ENCODE results near the gene ARAP2. TPM values are rescaled to one million over a fixed set of nuclear protein-coding genes. Genes with fewer than 3 reads are reported as not detected.

Gene ARAP2, protein sequence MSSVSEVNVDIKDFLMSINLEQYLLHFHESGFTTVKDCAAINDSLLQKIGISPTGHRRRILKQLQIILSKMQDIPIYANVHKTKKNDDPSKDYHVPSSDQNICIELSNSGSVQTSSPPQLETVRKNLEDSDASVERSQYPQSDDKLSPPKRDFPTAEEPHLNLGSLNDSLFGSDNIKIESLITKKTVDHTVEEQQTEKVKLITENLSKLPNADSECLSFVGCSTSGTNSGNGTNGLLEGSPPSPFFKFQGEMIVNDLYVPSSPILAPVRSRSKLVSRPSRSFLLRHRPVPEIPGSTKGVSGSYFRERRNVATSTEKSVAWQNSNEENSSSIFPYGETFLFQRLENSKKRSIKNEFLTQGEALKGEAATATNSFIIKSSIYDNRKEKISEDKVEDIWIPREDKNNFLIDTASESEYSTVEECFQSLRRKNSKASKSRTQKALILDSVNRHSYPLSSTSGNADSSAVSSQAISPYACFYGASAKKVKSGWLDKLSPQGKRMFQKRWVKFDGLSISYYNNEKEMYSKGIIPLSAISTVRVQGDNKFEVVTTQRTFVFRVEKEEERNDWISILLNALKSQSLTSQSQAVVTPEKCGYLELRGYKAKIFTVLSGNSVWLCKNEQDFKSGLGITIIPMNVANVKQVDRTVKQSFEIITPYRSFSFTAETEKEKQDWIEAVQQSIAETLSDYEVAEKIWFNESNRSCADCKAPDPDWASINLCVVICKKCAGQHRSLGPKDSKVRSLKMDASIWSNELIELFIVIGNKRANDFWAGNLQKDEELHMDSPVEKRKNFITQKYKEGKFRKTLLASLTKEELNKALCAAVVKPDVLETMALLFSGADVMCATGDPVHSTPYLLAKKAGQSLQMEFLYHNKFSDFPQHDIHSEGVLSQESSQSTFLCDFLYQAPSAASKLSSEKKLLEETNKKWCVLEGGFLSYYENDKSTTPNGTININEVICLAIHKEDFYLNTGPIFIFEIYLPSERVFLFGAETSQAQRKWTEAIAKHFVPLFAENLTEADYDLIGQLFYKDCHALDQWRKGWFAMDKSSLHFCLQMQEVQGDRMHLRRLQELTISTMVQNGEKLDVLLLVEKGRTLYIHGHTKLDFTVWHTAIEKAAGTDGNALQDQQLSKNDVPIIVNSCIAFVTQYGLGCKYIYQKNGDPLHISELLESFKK (N-terminal part only)
- polyA plus RNA-seq, result 10 to 100 TPM; 34.7 to 62.7 (median 38.9) TPM

GRCh38 chr4:36244257-36245082, at the start of gene ARAP2:
Gene ARAP2, minus strand, starts transcription at chr4:36244514. Its CDS starts 15,028 bp downstream, at chr4:36229486.
- H3K4me3 Mint-ChIP-seq, result peak within 1 kb of the TSS; percentile 89 to 98 (median 96)
- peak within 1 kb of the TSS; percentile 93 to 99 (median 98) for H3K27ac Mint-ChIP-seq
- no peaks in the 10 kb centered on the region for H3K9me3 Mint-ChIP-seq
- peaks cover 6 to 16% (median 11%) of the 10 kb centered on the region in 3 donors for H3K27me3 Mint-ChIP-seq (ENCODE audit: low read depth in 3 of 3)
- H3K4me1 Mint-ChIP-seq, result peaks cover 40 to 60% of the 10 kb centered on the region in 2 donors
- peaks cover 0 to 5% (median 0%) of the 10 kb centered on the region in 3 donors for H3K36me3 Mint-ChIP-seq
- DNase-seq, result peak; percentile 88 to 90 (median 90)

DNA sequence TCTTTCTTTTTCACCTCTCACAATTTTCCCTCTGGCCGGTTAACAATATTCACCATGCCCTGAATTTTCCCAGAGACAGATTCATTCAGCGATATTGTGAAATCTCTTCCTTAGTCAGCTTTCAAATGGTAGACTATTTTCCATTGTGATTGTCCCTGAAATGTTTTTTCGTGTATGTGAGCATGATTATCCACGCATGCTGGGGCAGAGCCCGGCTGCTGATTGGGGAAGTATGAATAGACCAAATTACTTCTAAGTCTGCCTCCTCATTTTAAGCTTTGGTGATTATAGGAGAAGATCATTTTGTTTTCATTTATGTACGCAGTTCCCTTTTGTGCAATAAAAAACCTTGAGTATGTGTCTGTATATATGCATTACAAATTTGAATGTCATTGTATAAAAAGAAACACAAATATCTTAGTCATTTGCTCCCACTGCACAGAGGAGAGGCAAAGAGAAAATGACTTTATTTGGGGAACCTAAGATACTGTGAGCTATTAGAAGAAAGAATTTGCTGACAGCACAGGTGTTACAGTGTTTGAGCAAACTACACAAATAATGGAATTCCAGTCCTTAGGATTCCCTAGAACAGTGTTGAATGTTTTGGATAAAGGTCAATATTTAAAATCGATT, 48.4 kb upstream of the ARAP2 start:
- H3K27me3 Mint-ChIP-seq (ENCODE audit: low read depth in 3 of 3), result peaks cover 0 to 2% (median 0%) of the 10 kb centered on the region in 3 donors
- H3K4me3 Mint-ChIP-seq, result peak overlapping the region in 1 of 5 donors; percentile 77
- DNase-seq, result no peak
- peak overlapping the region in 3 of 6 donors; percentile 41 to 72 (median 66) for H3K27ac Mint-ChIP-seq
- no peaks in the 10 kb centered on the region for H3K9me3 Mint-ChIP-seq
- H3K36me3 Mint-ChIP-seq, result peaks cover 13 to 16% (median 16%) of the 10 kb centered on the region in 3 donors
- H3K4me1 Mint-ChIP-seq, result peaks cover 38 to 79% of the 10 kb centered on the region in 2 donors

DNA sequence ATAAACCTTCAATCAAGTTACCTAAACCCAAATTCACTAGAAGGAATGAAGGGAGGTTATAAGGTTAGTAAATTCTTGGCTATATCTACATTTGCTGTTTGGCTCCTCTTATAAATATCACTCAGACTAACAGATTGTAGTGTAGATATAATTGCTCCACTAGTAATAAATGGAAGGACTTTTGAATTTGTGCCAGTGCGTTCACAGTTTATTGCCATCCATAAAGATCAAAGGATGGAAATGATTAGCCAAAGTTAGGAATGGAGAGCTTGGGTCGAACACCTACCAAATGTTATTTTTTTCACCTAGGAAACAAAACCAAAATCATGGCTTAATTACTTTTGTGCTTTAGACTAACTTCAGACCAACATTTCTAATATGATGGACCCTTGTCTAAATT, 46.3 kb upstream of the ARAP2 start:
- Mint-ChIP-seq H3K27me3 (ENCODE audit: low read depth in 3 of 3) (peaks cover 0 to 6% (median 5%) of the 10 kb centered on the region in 3 donors), H3K4me1 (peaks cover 58 to 81% of the 10 kb centered on the region in 2 donors), H3K27ac (peak overlapping the region in 4 of 6 donors; percentile 6 to 82 (median 54))

GRCh38 chr4:36288731-36289426, 44.6 kb upstream of the ARAP2 start:
- H3K36me3 Mint-ChIP-seq, result peaks cover under 1 to 16% (median 5%) of the 10 kb centered on the region in 3 donors
- peaks cover 0 to 7% (median 5%) of the 10 kb centered on the region in 3 donors for H3K27me3 Mint-ChIP-seq (ENCODE audit: low read depth in 3 of 3)
- DNase-seq, result no peak
- H3K27ac Mint-ChIP-seq, result peak overlapping the region; percentile 80 to 97 (median 87)
- H3K4me3 Mint-ChIP-seq, result peak overlapping the region; percentile 52 to 72 (median 64)
- peaks cover 75 to 92% of the 10 kb centered on the region in 2 donors for H3K4me1 Mint-ChIP-seq
- H3K9me3 Mint-ChIP-seq, result no peaks in the 10 kb centered on the region

More for the DNA sequence above, 46.3 kb upstream of the ARAP2 start:
- Mint-ChIP-seq H3K4me3 (peak overlapping the region in 3 of 5 donors; percentile 2 to 55 (median 28)), H3K9me3 (no peaks in the 10 kb centered on the region), H3K36me3 (peaks cover 9 to 17% (median 10%) of the 10 kb centered on the region in 3 donors)
- no peak for DNase-seq

DNA sequence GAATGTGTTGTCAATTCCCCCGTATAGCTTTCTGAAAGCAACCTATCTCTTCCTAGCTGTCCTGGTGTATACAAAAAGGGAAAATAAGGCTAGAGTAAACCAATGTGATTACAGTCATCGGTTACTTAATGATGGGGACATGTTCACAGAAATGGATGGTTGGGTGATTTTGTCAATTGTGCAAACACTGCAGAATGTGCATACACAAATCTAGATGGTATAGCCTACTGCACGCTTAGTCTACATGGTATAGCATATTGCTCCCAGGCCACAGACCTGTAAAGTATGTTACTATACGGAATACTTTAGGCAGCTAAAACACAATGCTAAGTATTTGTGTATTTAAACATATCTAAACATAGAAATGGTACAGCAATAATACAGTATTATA, 42.2 kb upstream of the ARAP2 start:
- H3K27me3 Mint-ChIP-seq (ENCODE audit: low read depth in 3 of 3), result peaks cover 0 to 8% (median 5%) of the 10 kb centered on the region in 3 donors
- no peaks in the 10 kb centered on the region for H3K9me3 Mint-ChIP-seq
- peak overlapping the region; percentile 96 to 98 (median 97) for H3K27ac Mint-ChIP-seq
- H3K4me1 Mint-ChIP-seq, result peaks cover 93 to 99% of the 10 kb centered on the region in 2 donors
- no peak for DNase-seq
- peaks cover 0 to 14% (median 8%) of the 10 kb centered on the region in 3 donors for H3K36me3 Mint-ChIP-seq
- peak overlapping the region; percentile 83 to 95 (median 89) for H3K4me3 Mint-ChIP-seq

DNA sequence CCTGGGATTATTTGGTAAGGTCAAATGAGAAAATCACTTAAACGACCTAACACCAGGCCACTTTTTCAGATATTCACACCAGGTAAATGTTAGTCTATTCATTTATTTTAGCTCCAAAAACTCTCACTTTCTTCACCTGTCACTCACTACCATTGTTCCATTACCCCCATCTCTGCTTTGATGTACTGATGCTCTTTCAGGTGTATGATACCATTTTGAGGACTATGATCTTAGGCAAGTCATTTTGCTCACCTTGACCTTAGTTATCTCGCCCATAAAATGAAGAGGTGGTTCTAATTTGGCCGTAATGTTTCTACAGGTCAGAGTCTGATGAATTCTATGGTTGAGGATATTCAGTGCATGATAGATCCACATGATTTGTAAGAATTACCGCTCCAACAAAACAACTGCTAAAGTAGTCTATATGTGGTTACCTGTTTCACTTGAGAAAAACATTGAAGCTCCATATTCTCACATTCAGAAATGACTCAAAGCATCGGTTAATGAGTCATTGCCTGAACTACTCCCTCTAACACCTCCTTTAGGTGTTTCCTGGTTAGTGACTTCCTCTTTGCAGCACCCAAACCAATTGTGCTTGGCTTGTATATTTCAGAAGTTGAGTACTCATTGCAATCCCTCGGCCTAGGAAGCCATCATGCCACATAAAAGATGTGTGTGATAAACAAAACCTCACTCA, 41.6 kb upstream of the ARAP2 start:
- peak; percentile 86 to 88 (median 87) for DNase-seq
- H3K4me3 Mint-ChIP-seq, result peak overlapping the region; percentile 83 to 95 (median 89)
- H3K4me1 Mint-ChIP-seq, result peaks cover 93 to 99% of the 10 kb centered on the region in 2 donors
- H3K36me3 Mint-ChIP-seq, result peaks cover 0 to 14% (median 4%) of the 10 kb centered on the region in 3 donors
- H3K27me3 Mint-ChIP-seq (ENCODE audit: low read depth in 3 of 3), result peaks cover 0 to 8% (median 5%) of the 10 kb centered on the region in 3 donors
- H3K9me3 Mint-ChIP-seq, result no peaks in the 10 kb centered on the region
- H3K27ac Mint-ChIP-seq, result peak overlapping the region; percentile 96 to 98 (median 97)

GRCh38 chr4:36283912-36284465, 39.7 kb upstream of the ARAP2 start:
- H3K27me3 Mint-ChIP-seq (ENCODE audit: low read depth in 3 of 3), result peaks cover 0 to 13% (median 5%) of the 10 kb centered on the region in 3 donors
- peak overlapping the region; percentile 88 to 95 (median 91) for H3K4me3 Mint-ChIP-seq

GRCh38 chr4:36282503-36283030, 38.3 kb upstream of the ARAP2 start:
- no peaks in the 10 kb centered on the region for H3K9me3 Mint-ChIP-seq
- H3K27ac Mint-ChIP-seq, result peak overlapping the region; percentile 96 to 98 (median 97)
- peaks cover 0 to 15% (median 2%) of the 10 kb centered on the region in 3 donors for H3K27me3 Mint-ChIP-seq (ENCODE audit: low read depth in 3 of 3)
- peaks cover 97 to 100% of the 10 kb centered on the region in 2 donors for H3K4me1 Mint-ChIP-seq
- peaks cover 0 to 12% (median 3%) of the 10 kb centered on the region in 3 donors for H3K36me3 Mint-ChIP-seq
- H3K4me3 Mint-ChIP-seq, result peak overlapping the region; percentile 88 to 95 (median 91)
- DNase-seq, result no peak

More at GRCh38 chr4:36283912-36284465, 39.7 kb upstream of the ARAP2 start:
- peak overlapping the region; percentile 96 to 98 (median 97) for H3K27ac Mint-ChIP-seq
- H3K4me1 Mint-ChIP-seq, result peaks cover 98 to 100% of the 10 kb centered on the region in 2 donors
- no peak for DNase-seq
- no peaks in the 10 kb centered on the region for H3K9me3 Mint-ChIP-seq
- peaks cover 0 to 14% (median 3%) of the 10 kb centered on the region in 3 donors for H3K36me3 Mint-ChIP-seq

DNA sequence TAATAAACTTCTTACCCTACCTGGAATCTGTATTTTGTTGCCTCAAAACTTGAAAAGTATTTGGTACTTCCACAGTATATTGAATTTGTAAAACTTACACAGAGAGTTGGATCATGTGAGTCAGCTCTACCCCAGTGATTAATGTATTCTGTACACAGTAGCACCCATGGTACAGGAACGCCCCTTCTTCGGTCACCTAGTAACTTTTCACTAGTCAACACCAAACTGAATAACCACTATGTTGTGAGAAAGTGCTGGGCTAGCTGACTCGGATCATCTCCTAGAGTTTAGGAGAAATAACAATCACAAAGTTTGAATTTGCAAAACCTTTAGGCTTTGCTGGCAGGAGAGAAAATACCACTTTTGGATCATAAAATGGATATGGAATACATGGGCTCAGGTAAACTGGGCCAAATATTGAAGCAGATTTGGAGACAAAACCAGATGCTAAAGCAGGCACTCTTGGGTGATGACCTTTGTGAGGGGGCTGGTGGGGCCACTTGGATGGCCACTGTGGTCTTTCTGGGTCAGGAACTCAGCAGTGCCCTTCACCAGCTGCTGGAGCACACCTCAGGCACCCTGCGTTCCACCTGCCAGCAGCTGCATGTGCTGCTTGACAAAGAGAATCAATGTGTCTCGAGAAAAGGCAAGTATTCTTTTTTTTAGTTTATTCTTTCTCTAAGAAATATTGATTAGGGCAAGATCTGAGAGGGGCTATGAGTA, 37.2 kb upstream of the ARAP2 start, which contains the start of gene DTHD1:
Gene DTHD1, plus strand, starts transcription at position 233 of the 723 bp plus-strand sequence. Its CDS starts 143 bp downstream, at position 376.
- Mint-ChIP-seq H3K27me3 (ENCODE audit: low read depth in 3 of 3) (peaks cover 0 to 15% (median 0%) of the 10 kb centered on the region in 3 donors), H3K4me1 (peaks cover 93 to 96% of the 10 kb centered on the region in 2 donors), H3K9me3 (no peaks in the 10 kb centered on the region), H3K27ac (peak within 1 kb of the TSS; percentile 96 to 98 (median 97)), H3K36me3 (peaks cover 0 to 8% (median 3%) of the 10 kb centered on the region in 3 donors), H3K4me3 (peak within 1 kb of the TSS; percentile 88 to 95 (median 91))
- DNase-seq, result peak; percentile 66 to 81 (median 75)

DNA sequence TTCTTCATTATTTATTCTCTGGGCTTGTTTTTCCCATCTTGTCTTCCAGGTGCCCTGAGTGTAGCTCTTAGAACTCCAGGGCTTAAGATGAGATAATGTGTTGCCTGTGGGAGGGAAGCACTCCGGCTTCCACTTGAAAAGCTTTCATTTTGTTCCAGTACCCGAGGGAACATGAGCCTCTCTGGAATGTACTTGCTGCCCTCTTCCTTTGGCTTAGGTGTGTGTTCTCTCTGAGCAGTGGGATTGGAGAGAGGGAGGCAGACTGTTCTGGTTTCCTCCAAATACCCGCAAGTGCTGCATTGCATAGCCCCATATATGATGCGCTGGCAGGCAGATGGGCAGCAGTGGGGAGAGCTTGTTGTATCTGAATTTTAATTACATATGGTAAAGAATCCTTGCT, 36.2 kb upstream of the ARAP2 start:
- H3K27ac Mint-ChIP-seq, result peak overlapping the region; percentile 72 to 98 (median 97)

More for the DNA sequence above, 36.2 kb upstream of the ARAP2 start:
- H3K4me3 Mint-ChIP-seq, result peak overlapping the region; percentile 39 to 95 (median 65)
- no peak for DNase-seq
- no peaks in the 10 kb centered on the region for H3K9me3 Mint-ChIP-seq
- peaks cover 83 to 87% of the 10 kb centered on the region in 2 donors for H3K4me1 Mint-ChIP-seq
- peaks cover 0 to 5% (median 3%) of the 10 kb centered on the region in 3 donors for H3K36me3 Mint-ChIP-seq
- H3K27me3 Mint-ChIP-seq (ENCODE audit: low read depth in 3 of 3), result peaks cover 0 to 11% (median 0%) of the 10 kb centered on the region in 3 donors

All from immature natural killer cell (primary cell).